ENCODE measurements around the gene RNF8.
A peak's percentile ranks its signal among the peaks of the same experiment; 100 is the strongest.
"Not testable (repeated sequence)": the region's sequence is repeated elsewhere in the genome, so short reads cannot be mapped to it uniquely, and the experiment has no call there.

The RNF8 gene

GRCh38 chr6:37353761-37354525 is at the start of gene RNF8:
Gene RNF8 (plus strand): TSS chr6:37353983. CDS start chr6:37354165, 182 bp downstream.
- in situ Hi-C loops (cut with MboI; ENCODE audit: low pct_unique_long_range_greater_than_20kb, low sequenced_read_pairs, unreplicated experiment), result no loop called here
- TF ChIP-seq CTCF (IDR thresholded peaks at IDR 0.05; ENCODE audit: extremely low read depth, insufficient read depth, missing control alignments), result no peak
- peak; percentile 97 for DNase-seq (ENCODE audit: low spot score)

- no peak for DNase-seq (ENCODE audit: low spot score)
- in situ Hi-C loops (cut with MboI; ENCODE audit: low pct_unique_long_range_greater_than_20kb, low sequenced_read_pairs, unreplicated experiment), result no loop called here
- no peak for TF ChIP-seq CTCF (IDR thresholded peaks at IDR 0.05; ENCODE audit: extremely low read depth, insufficient read depth, missing control alignments)
These were observed 49.0 kb upstream of the RNF8 start for GRCh38 chr6:37304766-37305165.

- DNase-seq (ENCODE audit: low spot score), result no peak
- in situ Hi-C loops (cut with MboI; ENCODE audit: low pct_unique_long_range_greater_than_20kb, low sequenced_read_pairs, unreplicated experiment), result no loop called here
- no peak for TF ChIP-seq CTCF (IDR thresholded peaks at IDR 0.05; ENCODE audit: extremely low read depth, insufficient read depth, missing control alignments)
These were observed 47.9 kb upstream of the RNF8 start for GRCh38 chr6:37305841-37306425.

- peak; percentile 7 for TF ChIP-seq CTCF (IDR thresholded peaks at IDR 0.05; ENCODE audit: extremely low read depth, insufficient read depth, missing control alignments)
- no peak for DNase-seq (ENCODE audit: low spot score)
- in situ Hi-C loops (cut with MboI; ENCODE audit: low pct_unique_long_range_greater_than_20kb, low sequenced_read_pairs, unreplicated experiment), result no loop called here
These were observed 47.1 kb upstream of the RNF8 start for GRCh38 chr6:37306624-37307222.

GRCh38 chr6:37307484-37307883 is 46.3 kb upstream of the RNF8 start:
- in situ Hi-C loops (cut with MboI; ENCODE audit: low pct_unique_long_range_greater_than_20kb, low sequenced_read_pairs, unreplicated experiment); DNase-seq (ENCODE audit: low spot score): not testable (repeated sequence)

- DNase-seq (ENCODE audit: low spot score), result no peak
These were observed 45.5 kb upstream of the RNF8 start for GRCh38 chr6:37308069-37308815.

More at GRCh38 chr6:37308069-37308815, 45.5 kb upstream of the RNF8 start:
- TF ChIP-seq CTCF (IDR thresholded peaks at IDR 0.05; ENCODE audit: extremely low read depth, insufficient read depth, missing control alignments), result no peak
- in situ Hi-C loops (cut with MboI; ENCODE audit: low pct_unique_long_range_greater_than_20kb, low sequenced_read_pairs, unreplicated experiment), result no loop called here
